Measurements from ENCODE around the gene DUSP6. TPM values are rescaled to one million over a fixed set of nuclear protein-coding genes. Genes with fewer than 3 reads are reported as not detected.

Gene DUSP6
- total and polyA plus RNA-seq, 7 donors: 27.0 to 39.7 (median 33.2) TPM

Small RNA genes within 50 kb of the gene (small RNA-seq; reads per million reads assigned to genes)
- 0 reads per million in 3 donors for gene MRPS6P4

Other genes with a start within 250 kb of the DUSP6 start
- 1 to 10 TPM; 3.4 to 4.8 (median 4.3) TPM for gene GALNT4, start 172.3 kb upstream of the DUSP6 start, total RNA-seq
- gene GALNT4, start 172.3 kb upstream of the DUSP6 start, polyA plus RNA-seq: 10 to 100 TPM in 1 of 3 donors, 1 to 10 TPM in 2; 3.6 to 14.6 (median 4.9) TPM
- gene POC1B, start 173.5 kb upstream of the DUSP6 start, total RNA-seq: 10 to 100 TPM; 14.1 to 29.1 (median 26.0) TPM
- 10 to 100 TPM; 12.5 to 31.7 (median 28.8) TPM for gene POC1B, start 173.5 kb upstream of the DUSP6 start, polyA plus RNA-seq